Kidney epithelial cell (primary cell): ENCODE data around the gene OPTC. TPM values are rescaled to one million over a fixed set of nuclear protein-coding genes. Genes with fewer than 3 reads are reported as not detected.
"Not testable (repeated sequence)": the region's sequence is repeated elsewhere in the genome, so short reads cannot be mapped to it uniquely, and the experiment has no call there.

Experiments used
- DNase-seq: peaks from one replicate; pipeline ENCODE4 v3.0.0-alpha.2; 2010; ENCODE audit warnings: low read depth
- H3K27me3 ChIP-seq: 2 replicates; pipeline ENCODE4 v1.6.0; 2011; ENCODE audit warnings: low read length; ENCODE audit not compliant: control insufficient read depth, insufficient read depth
- H3K36me3 ChIP-seq: 2 replicates; pipeline ENCODE4 v1.5.1; 2011; ENCODE audit warnings: low read length; ENCODE audit not compliant: control insufficient read depth, insufficient read depth
- H3K4me3 ChIP-seq: 2 replicates; pipeline ENCODE4 v1.5.1; 2011; ENCODE audit warnings: low read depth, mild to moderate bottlenecking, control low read depth, low read length
- total RNA-seq: library from RNA; depleted of rRNA; stranded (reverse); fragments of >200 nt; gene quantifications from 2 replicates; pipeline ENCODE4 v1.2.3, GENCODE V29; 2015
- TF ChIP-seq, protein P1 (sequence below): IDR thresholded peaks from 2 replicates; pipeline ENCODE4 v1.5.1; 2011; ENCODE audit warnings: mild to moderate bottlenecking, moderate library complexity, low read length, control low read depth, inconsistent platforms; ENCODE audit not compliant: insufficient read depth, poor library complexity, severe bottlenecking

The OPTC gene, protein sequence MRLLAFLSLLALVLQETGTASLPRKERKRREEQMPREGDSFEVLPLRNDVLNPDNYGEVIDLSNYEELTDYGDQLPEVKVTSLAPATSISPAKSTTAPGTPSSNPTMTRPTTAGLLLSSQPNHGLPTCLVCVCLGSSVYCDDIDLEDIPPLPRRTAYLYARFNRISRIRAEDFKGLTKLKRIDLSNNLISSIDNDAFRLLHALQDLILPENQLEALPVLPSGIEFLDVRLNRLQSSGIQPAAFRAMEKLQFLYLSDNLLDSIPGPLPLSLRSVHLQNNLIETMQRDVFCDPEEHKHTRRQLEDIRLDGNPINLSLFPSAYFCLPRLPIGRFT
- total RNA-seq: not detected in 2 replicates

DNA sequence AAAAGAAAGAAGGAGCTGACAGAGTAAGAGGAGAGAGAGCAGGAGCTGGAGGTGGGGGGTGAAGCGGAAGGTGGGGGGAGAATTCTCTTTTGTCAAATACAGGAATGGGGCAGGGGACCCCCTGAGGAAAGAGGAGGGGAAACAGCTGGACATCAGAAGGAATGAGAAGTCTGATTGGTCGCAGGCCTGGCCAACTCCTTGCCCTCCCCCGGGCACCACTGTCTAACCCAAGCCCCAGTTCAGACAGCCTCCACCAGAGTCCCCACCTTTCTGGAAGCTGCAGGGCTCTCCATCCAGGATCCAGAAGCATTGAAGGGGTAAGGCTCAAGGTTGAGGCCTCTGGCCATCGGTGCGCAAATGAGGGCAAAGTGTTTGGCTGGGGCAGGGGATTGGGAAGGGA, at the start of gene OPTC:
Gene OPTC (plus strand): TSS at position 253 of the 400 bp plus-strand sequence. CDS start 1,853 bp downstream, outside the sequence.
- TF ChIP-seq, protein P1, sequence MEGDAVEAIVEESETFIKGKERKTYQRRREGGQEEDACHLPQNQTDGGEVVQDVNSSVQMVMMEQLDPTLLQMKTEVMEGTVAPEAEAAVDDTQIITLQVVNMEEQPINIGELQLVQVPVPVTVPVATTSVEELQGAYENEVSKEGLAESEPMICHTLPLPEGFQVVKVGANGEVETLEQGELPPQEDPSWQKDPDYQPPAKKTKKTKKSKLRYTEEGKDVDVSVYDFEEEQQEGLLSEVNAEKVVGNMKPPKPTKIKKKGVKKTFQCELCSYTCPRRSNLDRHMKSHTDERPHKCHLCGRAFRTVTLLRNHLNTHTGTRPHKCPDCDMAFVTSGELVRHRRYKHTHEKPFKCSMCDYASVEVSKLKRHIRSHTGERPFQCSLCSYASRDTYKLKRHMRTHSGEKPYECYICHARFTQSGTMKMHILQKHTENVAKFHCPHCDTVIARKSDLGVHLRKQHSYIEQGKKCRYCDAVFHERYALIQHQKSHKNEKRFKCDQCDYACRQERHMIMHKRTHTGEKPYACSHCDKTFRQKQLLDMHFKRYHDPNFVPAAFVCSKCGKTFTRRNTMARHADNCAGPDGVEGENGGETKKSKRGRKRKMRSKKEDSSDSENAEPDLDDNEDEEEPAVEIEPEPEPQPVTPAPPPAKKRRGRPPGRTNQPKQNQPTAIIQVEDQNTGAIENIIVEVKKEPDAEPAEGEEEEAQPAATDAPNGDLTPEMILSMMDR: no peak
- no peak for DNase-seq
- Histone ChIP-seq H3K4me3 (no peak within 1 kb of the TSS), H3K27me3 (peaks cover 13% of the 10 kb centered on the region), H3K36me3 (no peaks in the 10 kb centered on the region)

DNA sequence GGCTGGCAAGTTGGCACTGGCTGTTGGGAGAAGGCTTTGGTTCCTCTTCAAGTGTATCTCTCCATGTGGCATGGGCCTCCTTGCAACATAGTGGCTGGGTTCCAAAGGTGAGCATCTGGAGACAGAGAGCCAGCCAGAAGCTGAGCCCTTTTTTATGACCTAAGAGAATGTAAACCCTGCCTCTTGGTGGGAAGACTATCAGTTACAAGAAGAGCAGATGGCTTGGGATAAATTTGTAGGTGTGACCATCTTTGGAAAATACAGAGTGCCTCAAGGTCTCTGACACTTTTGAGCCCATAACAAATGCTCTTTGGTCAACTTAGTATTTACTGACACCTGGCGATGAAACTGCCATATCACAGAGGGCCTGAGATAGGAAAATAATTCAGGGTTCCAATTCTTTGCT, 49.8 kb upstream of the OPTC start:
- peaks cover 38% of the 10 kb centered on the region for H3K27me3 ChIP-seq
- no peaks in the 10 kb centered on the region for H3K36me3 ChIP-seq
- no peak overlapping the region for H3K4me3 ChIP-seq
- DNase-seq: no peak
- TF ChIP-seq, protein P1: no peak

DNA sequence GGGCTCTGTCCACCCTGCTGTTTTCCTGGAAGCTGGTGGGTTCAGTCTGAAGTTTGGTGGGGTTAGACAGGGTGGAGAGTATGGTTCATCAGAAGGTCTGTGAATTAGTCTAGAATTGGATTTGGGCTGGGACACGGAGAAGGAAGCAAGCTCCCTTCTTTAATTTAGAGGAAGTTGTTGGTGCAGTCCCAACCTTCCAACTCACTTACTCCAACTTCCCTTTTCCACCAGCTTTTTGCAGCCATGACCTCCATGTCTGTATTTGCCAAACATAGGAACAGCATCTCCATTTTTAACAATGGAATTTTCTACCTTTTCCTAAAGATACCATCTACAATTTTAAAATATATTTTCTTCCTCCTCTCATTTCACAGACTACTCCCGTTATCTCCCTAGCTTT, 46.8 kb upstream of the OPTC start:
- DNase-seq: no peak
- H3K36me3 ChIP-seq: no peaks in the 10 kb centered on the region
- no peak overlapping the region for H3K4me3 ChIP-seq
- TF ChIP-seq, protein P1: no peak
- H3K27me3 ChIP-seq: peaks cover 30% of the 10 kb centered on the region

DNA sequence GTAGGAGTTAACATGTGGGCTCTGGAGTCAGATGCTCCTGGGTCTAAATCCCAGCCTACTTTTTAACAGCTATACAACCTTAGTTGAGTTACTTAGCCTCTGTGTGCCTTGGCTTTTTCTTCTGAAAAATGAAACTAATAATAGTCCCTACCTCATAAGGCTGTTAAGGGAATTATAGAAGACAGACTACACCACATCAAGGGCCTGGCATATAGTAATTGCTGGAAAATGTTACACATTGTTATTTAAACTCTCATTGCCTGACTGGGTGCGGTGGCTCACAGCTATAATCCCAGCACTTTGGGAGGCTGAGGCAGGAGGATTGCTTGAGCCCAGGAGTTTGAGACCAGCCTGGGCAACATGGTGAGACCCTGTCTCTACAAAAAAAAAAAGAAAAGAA, 46.4 kb upstream of the OPTC start:
- peaks cover 30% of the 10 kb centered on the region for H3K27me3 ChIP-seq
- H3K4me3 ChIP-seq, DNase-seq, H3K36me3 ChIP-seq: not testable (repeated sequence)

DNA sequence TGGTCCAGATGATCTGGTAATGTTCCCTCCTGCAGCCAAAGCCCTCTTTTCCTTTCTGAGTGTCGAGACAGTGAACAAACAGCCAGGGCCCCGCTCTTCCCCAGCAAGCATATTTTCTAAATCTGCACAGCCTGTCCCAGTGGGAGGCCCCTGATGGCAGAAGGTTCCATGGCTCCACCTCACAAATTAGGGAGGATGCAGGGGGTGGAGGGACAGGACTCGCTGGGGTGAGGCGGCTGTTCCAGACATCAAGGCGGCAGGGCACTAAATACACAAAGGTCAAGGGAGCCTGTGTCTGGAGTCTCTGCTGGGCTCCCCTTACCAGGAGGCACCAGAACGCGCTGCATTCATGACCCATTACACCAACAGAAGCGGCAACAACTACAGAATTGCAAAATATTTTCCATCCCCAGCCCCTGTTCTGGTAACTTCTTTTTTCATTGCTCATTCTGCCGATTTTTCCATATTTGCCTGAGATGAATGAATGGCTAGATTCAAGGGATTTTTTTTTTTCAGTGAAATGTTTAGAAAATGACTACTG, 45.4 kb upstream of the OPTC start:
- no peaks in the 10 kb centered on the region for H3K36me3 ChIP-seq
- no peak overlapping the region for H3K4me3 ChIP-seq
- H3K27me3 ChIP-seq: peaks cover 38% of the 10 kb centered on the region
- DNase-seq: no peak
- TF ChIP-seq, protein P1: no peak

DNA sequence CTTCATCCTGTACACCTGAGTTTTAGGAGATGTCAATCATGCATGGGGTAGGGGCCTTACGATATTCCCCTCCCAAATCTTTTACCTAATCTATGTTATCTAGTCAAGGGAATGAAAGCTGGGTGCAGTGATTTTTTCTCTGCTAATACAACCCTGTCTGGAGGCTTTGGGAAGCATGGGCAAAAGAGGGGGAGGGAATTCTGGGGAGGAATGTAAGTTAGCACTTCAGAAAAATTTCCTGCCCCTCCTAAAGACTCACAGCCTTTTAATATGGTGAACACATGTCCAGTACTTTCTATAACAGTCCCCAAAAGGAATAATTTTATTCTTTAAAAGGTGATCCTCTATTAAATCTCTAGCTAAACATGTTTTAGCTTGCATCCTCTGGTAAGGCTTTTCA, 44.0 kb upstream of the OPTC start:
- TF ChIP-seq, protein P1: no peak
- peaks cover 38% of the 10 kb centered on the region for H3K27me3 ChIP-seq
- DNase-seq: no peak

More for the DNA sequence above, 44.0 kb upstream of the OPTC start:
- Histone ChIP-seq H3K4me3 (no peak overlapping the region), H3K36me3 (no peaks in the 10 kb centered on the region)
